Measurements from ENCODE around the gene TMEM123.

DNA sequence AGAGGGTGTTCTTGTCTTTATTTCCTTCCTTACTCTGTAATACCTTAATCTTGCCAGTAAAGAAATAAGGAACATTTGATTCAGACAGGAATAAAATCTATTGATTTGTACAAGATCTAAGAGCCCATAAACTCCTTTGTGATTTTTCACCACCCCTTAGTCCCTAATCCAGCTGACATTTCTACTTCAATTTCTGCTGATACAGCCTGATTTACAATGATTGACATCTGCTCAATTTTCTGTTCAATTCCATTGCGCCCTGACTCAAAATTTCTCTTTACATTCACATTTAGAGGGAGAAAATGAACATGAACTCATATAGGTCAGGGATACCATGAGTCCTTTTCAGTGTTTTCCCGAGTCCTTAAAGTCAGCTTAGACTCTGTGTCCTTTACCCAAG lies 27.2 kb upstream of the TMEM123 start:
- no peak for TF ChIP-seq POLR2A (IDR thresholded peaks at IDR 0.05)
- no peak for TF ChIP-seq CTCF (IDR thresholded peaks at IDR 0.05)
